IMR-90 (cell line): ENCODE data around the gene LAMTOR4.

Experiments used
- POLR2A ChIP-seq: IDR thresholded peaks from 2 replicates; pipeline ENCODE4 v1.6.1; 2012; ENCODE audit warnings: mild to moderate bottlenecking, low read depth, low read length
- TF ChIP-seq, protein P1 (sequence below): conservative IDR thresholded peaks from 2 replicates; pipeline ENCODE4 v1.5.1; 2012; ENCODE audit warnings: mild to moderate bottlenecking, low read depth, low read length, improper control_type of control experiment

DNA sequence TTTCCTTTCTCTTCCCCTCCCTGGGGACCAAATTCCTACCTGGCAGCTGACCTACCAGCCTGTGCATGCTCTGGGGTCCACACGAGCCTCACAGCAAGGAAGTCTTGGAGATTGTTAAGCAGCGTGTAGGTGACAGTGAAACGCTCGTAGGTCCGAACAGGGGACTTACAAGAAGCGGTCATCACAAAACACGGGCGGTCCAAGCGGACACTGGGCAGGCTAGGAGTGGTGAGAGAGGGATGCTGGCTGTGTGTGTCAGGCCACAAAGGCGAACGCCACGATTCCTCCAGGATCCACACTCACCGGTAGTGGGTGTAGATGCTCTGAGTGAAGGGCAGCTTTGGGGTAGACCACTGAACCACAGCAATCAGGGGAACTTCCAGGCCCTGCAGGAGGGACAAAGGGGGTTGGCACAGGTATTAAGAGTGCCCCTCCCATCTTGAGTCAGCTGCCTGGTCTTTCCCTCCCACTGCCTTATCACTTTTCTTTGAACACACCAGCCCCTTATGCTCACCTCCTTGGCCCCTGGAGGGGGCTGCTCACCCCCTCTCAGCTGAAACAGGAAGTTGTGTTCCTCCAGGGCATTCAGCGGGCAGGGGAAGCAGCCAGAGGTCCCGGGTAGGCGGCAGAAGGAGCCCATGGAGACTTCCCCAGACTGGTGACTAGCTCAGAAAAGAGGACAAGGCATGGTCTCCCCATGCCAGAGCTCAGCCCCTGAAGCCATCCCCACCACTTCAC lies 7.8 kb downstream of the LAMTOR4 start:
- TF ChIP-seq, protein P1, sequence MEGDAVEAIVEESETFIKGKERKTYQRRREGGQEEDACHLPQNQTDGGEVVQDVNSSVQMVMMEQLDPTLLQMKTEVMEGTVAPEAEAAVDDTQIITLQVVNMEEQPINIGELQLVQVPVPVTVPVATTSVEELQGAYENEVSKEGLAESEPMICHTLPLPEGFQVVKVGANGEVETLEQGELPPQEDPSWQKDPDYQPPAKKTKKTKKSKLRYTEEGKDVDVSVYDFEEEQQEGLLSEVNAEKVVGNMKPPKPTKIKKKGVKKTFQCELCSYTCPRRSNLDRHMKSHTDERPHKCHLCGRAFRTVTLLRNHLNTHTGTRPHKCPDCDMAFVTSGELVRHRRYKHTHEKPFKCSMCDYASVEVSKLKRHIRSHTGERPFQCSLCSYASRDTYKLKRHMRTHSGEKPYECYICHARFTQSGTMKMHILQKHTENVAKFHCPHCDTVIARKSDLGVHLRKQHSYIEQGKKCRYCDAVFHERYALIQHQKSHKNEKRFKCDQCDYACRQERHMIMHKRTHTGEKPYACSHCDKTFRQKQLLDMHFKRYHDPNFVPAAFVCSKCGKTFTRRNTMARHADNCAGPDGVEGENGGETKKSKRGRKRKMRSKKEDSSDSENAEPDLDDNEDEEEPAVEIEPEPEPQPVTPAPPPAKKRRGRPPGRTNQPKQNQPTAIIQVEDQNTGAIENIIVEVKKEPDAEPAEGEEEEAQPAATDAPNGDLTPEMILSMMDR = no peak
- no peak for TF ChIP-seq POLR2A
